Neuron (in vitro differentiated cells): ENCODE results near the gene ALKAL2.

ENCODE experiments used
- H2AFZ ChIP-seq: one replicate; pipeline ENCODE4 v1.6.1; 2013; ENCODE audit warnings: low read depth, mild to moderate bottlenecking, inconsistent platforms, low read length, moderate library complexity
- H3K27me3 ChIP-seq: one replicate; pipeline ENCODE4 v1.6.1; 2013; ENCODE audit warnings: low read length; ENCODE audit not compliant: insufficient read depth
- H3K36me3 ChIP-seq: one replicate; pipeline ENCODE4 v1.6.1; 2013; ENCODE audit warnings: low read length; ENCODE audit not compliant: insufficient read depth
- H3K4me1 ChIP-seq: one replicate; pipeline ENCODE4 v1.6.1; 2013; ENCODE audit warnings: low read length; ENCODE audit not compliant: insufficient read depth
- H3K4me3 ChIP-seq: 2 replicates; pipeline ENCODE4 v1.5.1; 2013; ENCODE audit warnings: mild to moderate bottlenecking, low read length, moderate library complexity
- H3K9me3 ChIP-seq: one replicate; pipeline ENCODE4 v1.6.1; 2013; ENCODE audit warnings: low read length

Gene ALKAL2

GRCh38 chr2:275466-275865 lies 12.4 kb downstream of the ALKAL2 start:
- no peak overlapping the region for H3K4me3 ChIP-seq
- H2AFZ ChIP-seq: no peak overlapping the region
- H3K4me1 ChIP-seq: peaks cover 7% of the 10 kb centered on the region
- H3K9me3 ChIP-seq: no peaks in the 10 kb centered on the region
- H3K36me3 ChIP-seq: peaks cover 66% of the 10 kb centered on the region
- H3K27me3 ChIP-seq: no peaks in the 10 kb centered on the region

DNA sequence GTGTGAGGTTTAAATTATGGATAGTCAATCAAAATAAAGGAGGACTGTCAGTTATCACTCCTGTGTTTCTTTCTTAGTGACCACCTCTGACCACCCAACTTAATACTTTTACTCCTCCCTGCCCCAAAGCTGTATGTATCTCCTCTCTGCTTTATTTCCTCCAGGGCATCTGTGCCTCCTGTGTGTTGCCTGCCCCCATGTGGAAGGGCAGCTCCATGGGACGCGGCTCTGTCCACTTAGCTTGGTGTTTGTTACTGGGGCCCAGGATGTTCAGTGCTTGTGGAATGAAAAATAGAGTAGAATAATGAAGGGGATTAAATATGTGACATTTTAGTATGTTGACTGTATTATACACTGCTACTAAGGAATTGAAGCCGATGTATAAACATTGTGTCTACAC lies 13.4 kb downstream of the ALKAL2 start:
- Histone ChIP-seq H3K4me3 (no peak overlapping the region), H2AFZ (no peak overlapping the region), H3K27me3 (no peaks in the 10 kb centered on the region), H3K9me3 (no peaks in the 10 kb centered on the region), H3K4me1 (no peaks in the 10 kb centered on the region), H3K36me3 (peaks cover 63% of the 10 kb centered on the region)

DNA sequence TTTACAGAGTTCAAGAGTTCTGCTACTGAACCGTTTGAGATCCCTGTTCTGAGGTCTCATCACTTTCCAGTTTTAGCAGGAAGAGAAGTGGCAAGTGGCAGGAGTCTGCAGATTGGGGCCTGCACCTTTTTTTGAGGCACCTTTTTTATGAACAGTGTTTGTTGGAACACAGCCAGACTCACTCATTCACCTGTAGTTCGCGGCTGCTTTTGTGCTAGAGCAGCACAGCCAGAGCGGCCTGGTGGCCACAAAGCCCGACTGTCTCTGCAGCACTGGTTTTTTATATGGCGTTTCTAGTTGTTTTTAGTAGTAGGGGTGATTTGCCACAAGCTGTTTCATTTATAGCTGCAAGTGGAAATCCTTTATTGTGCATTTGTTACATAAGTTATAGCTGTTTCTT lies 14.6 kb downstream of the ALKAL2 start:
- Histone ChIP-seq H3K4me1 (no peaks in the 10 kb centered on the region), H2AFZ (no peak overlapping the region), H3K36me3 (peaks cover 53% of the 10 kb centered on the region), H3K4me3 (no peak overlapping the region), H3K9me3 (no peaks in the 10 kb centered on the region), H3K27me3 (no peaks in the 10 kb centered on the region)

GRCh38 chr2:271917-272316 lies 16.0 kb downstream of the ALKAL2 start:
- Histone ChIP-seq H3K36me3 (peaks cover 40% of the 10 kb centered on the region), H2AFZ (no peak overlapping the region), H3K27me3 (no peaks in the 10 kb centered on the region), H3K4me3 (no peak overlapping the region), H3K4me1 (peaks cover 1% of the 10 kb centered on the region), H3K9me3 (no peaks in the 10 kb centered on the region)

GRCh38 chr2:270861-271260 lies 17.0 kb downstream of the ALKAL2 start:
- H3K4me3 ChIP-seq: no peak overlapping the region
- peaks cover 12% of the 10 kb centered on the region for H3K4me1 ChIP-seq
- H2AFZ ChIP-seq: no peak overlapping the region
- no peaks in the 10 kb centered on the region for H3K27me3 ChIP-seq
- H3K9me3 ChIP-seq: no peaks in the 10 kb centered on the region
- H3K36me3 ChIP-seq: peaks cover 36% of the 10 kb centered on the region

- no peak overlapping the region for H3K4me3 ChIP-seq
- no peaks in the 10 kb centered on the region for H3K27me3 ChIP-seq
- H3K4me1 ChIP-seq: peaks cover 16% of the 10 kb centered on the region
- no peak overlapping the region for H2AFZ ChIP-seq
- peaks cover 32% of the 10 kb centered on the region for H3K36me3 ChIP-seq
- H3K9me3 ChIP-seq: no peaks in the 10 kb centered on the region
Observed at GRCh38 chr2:269356-270030, 18.4 kb downstream of the ALKAL2 start.

GRCh38 chr2:268323-268722 lies 19.6 kb downstream of the ALKAL2 start:
- H3K4me1 ChIP-seq: peaks cover 19% of the 10 kb centered on the region
- H3K4me3 ChIP-seq: no peak overlapping the region
- H3K36me3 ChIP-seq: peaks cover 23% of the 10 kb centered on the region
- no peaks in the 10 kb centered on the region for H3K27me3 ChIP-seq
- no peaks in the 10 kb centered on the region for H3K9me3 ChIP-seq
- H2AFZ ChIP-seq: no peak overlapping the region

DNA sequence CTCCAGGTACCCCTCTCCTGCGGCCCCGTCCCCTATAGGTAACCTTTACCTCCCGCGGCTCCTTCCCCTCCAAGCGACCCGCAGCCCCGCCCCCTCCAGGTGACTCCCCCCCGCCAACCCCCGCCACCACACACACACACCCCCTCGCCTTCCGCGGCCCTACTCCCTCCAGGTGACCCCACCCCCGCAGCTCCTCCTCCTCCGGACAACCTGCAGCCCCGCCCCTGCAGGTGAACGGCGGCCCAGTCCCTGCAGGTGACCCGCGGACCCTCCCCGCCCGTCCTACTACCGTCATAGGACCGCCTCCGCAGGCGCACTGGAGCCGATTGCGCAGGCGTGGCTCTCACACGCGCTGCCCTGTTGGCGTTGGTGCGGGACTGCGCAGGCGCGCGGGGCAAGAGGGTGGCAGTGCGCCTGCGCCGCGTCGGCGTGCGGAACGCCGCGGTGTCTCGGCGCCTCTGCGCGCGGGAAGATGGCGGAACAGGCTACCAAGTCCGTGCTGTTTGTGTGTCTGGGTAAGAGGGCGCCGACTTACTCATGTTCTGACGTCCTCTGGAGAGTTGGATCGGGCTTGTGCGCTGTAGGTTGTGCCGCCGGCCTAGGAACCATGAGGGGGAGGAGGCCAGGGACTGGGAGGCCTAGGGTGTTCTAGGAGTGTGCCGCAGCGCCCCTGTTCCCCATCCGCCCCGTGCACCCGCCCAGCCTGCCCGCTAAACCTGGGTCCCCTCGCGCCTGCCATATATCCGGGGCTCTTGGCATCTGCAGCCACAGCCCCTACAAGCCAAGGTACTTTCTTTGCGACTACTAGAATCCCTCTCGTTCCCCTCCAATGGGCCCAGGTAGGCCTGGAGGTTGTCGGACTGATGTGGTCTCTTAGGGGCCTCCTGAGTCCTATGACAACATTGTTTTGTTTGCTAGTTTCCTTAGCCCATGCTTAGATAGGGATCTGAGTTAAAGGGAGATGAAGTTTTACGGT lies 23.1 kb downstream of the ALKAL2 start, which contains the start of gene ACP1:
TSS of gene ACP1 (plus strand) at position 455 of the 976 bp plus-strand sequence. CDS start at position 473, 18 bp downstream.
- Histone ChIP-seq H3K4me1 (peaks cover 19% of the 10 kb centered on the region), H2AFZ (peak within 1 kb of the TSS; percentile 82), H3K9me3 (peaks cover 2% of the 10 kb centered on the region), H3K27me3 (no peaks in the 10 kb centered on the region), H3K4me3 (peak within 1 kb of the TSS; percentile 83), H3K36me3 (peaks cover 5% of the 10 kb centered on the region)

- Histone ChIP-seq H3K4me3 (peak within 1 kb of the TSS; percentile 83), H2AFZ (peak within 1 kb of the TSS; percentile 82), H3K4me1 (peaks cover 19% of the 10 kb centered on the region), H3K36me3 (peaks cover 5% of the 10 kb centered on the region), H3K27me3 (no peaks in the 10 kb centered on the region), H3K9me3 (peaks cover 4% of the 10 kb centered on the region)
Observed at GRCh38 chr2:263774-264492, 24.0 kb downstream of the ALKAL2 start, which contains the start of gene SH3YL1. SH3YL1 (minus strand) TSS chr2:264032; CDS start chr2:263984, 48 bp downstream.

- Histone ChIP-seq H3K36me3 (peaks cover 7% of the 10 kb centered on the region), H3K4me3 (peak overlapping the region; percentile 83)
Observed at GRCh38 chr2:263022-263738, 24.7 kb downstream of the ALKAL2 start.

DNA sequence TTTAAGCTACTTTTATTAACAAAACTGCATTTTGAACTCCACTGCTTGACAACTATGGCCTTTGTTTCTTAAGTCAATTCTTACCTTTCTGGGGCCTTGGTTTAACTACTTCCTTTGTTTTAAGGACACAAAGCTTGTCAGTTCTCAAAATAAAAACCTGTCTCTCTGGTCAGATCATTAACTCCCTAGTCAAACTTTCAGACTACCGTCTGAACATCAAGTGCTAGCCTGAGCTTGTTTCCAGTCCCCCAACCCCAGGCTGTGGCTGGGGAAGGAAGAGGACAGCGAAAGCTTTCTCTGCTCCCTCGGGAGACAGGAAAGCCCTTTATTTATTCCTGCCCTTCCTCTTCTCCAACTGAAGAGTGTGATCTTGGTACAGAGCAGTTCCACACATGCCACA lies 25.8 kb downstream of the ALKAL2 start:
- peaks cover 7% of the 10 kb centered on the region for H3K36me3 ChIP-seq
- H3K27me3 ChIP-seq: no peaks in the 10 kb centered on the region
- H2AFZ ChIP-seq: no peak overlapping the region
- peaks cover 19% of the 10 kb centered on the region for H3K4me1 ChIP-seq
- no peak overlapping the region for H3K4me3 ChIP-seq
- peaks cover 13% of the 10 kb centered on the region for H3K9me3 ChIP-seq

More at GRCh38 chr2:263022-263738, 24.7 kb downstream of the ALKAL2 start:
- Histone ChIP-seq H3K4me1 (peaks cover 19% of the 10 kb centered on the region), H2AFZ (no peak overlapping the region), H3K27me3 (no peaks in the 10 kb centered on the region), H3K9me3 (peaks cover 10% of the 10 kb centered on the region)

- H3K27me3 ChIP-seq: no peaks in the 10 kb centered on the region
- no peak overlapping the region for H2AFZ ChIP-seq
- H3K4me1 ChIP-seq: peaks cover 5% of the 10 kb centered on the region
- H3K36me3 ChIP-seq: peaks cover 2% of the 10 kb centered on the region
- H3K4me3 ChIP-seq: no peak overlapping the region
- H3K9me3 ChIP-seq: peaks cover 13% of the 10 kb centered on the region
Observed at GRCh38 chr2:260507-261161, 27.3 kb downstream of the ALKAL2 start.
